Stimulated activated CD4-positive, alpha-beta T cell treated with anti-CD3 and anti-CD28 coated beads, Interleukin-15, amount 100 ng/mL, for 24 hours (primary cell): ENCODE data around the gene ZNF487.
"Not testable (repeated sequence)": the region's sequence is repeated elsewhere in the genome, so short reads cannot be mapped to it uniquely, and the experiment has no call there.

Experiments
- DNase-seq: peaks from one replicate; pipeline ENCODE4 v3.0.0-alpha.2; 2020

ZNF487 gene

DNA sequence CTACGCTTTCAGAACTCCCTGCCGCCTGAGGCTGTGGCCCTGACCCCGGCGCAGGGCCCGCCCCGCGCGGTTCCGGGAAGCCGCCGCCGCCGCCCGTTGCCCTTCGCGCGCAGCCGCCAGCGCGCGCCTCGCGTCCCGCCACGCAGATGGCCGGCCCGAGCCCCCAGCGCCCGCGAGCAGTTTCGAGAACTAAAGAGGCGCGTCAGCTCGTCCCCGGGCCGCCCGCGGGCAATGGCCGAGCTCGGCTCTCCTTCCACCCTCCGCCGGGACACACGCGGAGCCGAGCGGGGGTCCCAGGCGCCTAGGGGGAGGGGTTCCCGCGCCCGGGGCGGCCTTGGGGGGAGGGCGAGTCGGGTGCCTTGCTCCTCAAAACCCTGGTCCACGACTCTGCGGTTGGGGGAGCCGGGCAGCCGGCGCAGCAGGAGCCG lies 29.7 kb upstream of the ZNF487 start:
- DNase-seq: peak; percentile 65

DNA sequence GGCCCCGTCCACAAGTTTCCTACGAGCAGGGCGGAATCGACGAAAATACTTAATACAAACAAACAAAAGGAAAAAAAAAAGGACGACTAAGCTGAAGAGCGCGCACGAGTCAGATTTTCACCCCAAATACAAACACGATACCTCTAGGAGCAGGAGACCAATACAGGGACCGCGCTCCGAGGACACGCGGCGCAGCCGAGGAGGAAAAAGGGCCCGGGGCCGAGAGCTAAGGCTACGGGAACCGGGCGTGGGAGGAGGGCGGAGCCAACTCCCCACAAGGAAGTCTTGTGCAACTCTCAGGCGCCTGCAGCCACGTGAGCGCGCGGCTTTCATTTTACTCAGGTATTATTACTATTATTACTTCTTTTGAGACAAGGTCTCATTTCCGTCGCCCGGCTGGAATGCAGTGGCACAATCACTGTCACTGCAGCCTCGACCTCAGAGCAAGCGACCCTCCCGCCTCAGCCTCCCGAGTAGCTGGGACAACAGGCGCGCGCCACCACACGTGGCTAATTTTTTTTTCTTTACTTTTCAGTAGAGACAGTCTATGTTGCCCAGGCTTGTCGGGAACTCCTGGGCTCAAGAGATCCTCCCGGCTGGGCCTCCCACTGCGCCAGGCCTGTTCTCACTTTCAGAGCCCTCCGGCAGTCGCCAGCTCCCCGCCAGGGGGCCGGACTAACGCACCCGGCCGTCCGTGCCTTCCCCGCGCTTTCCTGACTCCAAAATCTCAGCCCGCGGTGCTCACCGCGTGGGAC lies 29.2 kb upstream of the ZNF487 start:
- peak; percentile 96 for DNase-seq

DNA sequence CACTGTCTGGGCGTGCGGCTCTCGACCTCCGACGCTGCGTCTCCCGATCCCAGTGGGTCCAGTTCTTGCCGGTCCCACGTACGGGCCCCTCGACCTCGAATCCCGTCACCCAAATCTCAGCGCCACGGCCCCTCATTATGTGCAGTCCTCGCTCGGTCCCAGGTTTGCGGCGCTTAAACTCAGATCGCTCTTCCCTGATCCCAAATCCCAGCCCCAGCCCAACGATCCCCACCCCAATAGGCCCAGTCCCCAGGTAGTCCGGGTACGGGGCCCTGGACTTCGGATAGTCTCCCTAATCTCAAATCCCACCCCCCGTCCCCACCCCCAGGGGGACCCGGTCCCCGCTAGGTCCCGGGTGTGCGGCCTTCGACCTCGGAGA lies 28.6 kb upstream of the ZNF487 start:
- no peak for DNase-seq

DNA sequence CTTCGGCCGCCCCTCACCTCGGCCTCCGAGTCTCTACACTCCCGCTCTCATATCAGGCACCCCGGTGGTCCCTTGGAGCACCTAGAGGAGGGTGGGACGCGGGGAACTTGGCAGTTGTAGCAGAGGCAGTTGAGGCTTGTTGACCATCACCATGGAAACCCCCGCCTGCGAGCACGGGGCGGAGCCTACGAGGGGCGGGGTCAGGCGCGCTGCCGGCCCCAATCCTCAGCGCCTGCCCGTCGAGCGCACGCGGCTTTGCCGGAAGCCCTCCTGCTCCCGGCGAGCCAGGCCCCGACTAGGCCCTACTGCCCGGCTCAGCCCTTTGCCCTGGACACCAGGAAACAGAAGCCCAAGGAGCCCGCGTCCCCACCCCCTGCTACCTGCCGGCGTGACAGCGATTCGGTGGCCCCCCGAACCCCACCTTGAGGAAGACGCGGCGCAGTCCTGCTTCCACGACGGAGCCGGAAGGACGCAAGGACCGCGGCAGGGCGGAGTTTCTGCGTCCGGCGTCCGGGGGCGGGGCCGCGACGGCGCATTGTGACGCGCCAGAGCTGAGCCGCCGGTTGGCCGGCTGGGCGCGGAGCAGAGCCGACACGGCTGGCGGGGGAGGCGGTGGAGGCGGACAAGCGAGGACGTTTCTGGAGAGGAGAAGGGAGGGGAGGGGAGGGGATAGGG lies 28.1 kb upstream of the ZNF487 start, which contains the start of gene HNRNPF:
HNRNPF (minus strand) TSS at position 477 of the 675 bp plus-strand sequence. CDS start 21,302 bp downstream, outside the sequence.
- DNase-seq: peak; percentile 96

DNA sequence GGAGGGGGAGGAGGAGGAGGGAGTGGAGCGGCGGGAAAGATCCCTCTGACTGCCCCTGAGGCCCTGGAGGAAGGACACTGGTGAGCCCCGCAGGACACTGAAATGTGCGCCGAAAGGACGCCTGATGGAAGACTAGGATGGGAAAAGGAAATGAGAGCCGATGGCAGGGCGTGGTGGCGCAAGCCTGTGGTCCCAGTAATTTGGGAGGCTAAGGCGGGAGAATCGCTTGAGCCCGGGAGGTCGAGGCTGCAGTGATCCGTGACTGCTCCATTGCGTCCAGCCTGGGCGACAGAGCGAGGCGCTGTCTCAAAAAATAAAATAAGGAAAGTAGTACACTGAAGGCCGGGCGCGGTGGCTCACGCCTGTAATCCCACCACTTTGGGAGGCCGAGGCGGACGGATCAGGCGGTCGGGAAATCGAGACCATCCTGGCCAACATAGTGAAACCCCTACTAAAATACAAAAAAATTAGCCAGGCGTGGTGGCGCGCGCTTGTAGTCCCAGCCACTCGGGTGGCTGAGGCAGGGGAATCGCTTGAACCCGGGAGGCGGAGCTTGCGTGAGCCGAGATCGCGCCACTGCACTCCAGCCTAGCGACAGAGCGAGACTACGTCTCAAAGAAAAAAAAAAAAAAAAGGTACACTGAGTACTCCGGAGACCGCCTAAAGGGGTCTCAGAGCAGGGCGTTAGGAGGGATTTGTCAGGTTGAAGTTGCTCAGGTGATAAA lies 27.4 kb upstream of the ZNF487 start:
- peak; percentile 81 for DNase-seq

DNA sequence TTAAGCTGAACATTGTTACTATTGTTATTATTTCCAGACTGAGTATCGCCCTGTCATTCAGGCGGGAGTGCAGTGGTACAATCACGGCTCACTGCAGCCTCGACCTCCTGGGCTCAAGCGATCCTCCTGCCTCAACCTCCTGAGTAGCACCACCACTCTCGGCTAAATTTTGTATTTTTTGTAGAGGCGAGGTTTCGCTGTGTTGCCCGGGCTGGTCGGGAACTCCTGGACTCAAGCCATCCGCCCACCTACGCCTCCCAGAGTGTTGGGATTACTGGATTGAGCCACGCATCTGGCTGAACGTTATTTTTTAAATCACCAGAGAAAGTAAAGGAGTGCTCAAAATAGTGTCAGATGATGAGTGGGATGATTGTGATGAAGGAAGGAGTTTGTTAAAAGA lies 26.6 kb upstream of the ZNF487 start:
- no peak for DNase-seq

DNA sequence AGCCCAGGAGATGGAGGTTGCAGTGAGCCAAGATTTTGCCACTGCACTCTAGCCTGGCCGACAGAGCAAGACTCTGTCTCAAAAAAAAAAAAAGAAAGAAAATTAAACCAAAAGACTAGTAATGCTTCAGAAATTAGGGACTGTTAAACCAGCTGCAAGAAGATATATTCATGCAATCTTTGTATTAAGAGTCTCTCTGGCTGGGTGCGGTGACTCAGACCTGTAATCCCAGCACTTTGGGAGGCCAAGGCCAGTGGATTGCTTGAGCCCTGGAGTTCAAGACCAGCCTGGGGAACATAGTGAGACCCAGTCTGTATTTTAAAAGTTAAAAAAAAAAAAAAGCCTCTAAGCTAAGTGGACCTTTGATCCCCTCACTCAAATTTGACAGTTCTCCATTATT lies 25.4 kb upstream of the ZNF487 start:
- DNase-seq: no peak

DNA sequence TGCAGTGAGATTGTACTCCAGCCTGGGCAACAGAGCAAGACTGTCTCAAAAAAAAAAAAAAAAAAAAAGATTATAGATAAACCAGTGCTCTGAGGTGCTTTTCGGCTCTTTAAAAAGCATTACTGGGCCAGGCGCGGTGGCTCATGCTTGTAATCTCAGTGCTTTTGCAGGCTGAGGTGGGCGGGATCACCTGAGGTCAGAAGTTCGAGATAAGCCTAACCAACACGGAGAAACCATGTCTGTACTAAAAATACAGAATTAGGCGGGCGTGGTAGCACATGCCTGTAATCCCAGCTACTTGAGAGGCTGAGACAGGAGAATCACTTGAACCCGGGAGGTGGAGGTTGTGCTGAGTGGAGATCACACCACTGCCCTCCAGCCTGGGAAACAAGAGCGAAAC lies 21.4 kb upstream of the ZNF487 start:
- DNase-seq: no peak

DNA sequence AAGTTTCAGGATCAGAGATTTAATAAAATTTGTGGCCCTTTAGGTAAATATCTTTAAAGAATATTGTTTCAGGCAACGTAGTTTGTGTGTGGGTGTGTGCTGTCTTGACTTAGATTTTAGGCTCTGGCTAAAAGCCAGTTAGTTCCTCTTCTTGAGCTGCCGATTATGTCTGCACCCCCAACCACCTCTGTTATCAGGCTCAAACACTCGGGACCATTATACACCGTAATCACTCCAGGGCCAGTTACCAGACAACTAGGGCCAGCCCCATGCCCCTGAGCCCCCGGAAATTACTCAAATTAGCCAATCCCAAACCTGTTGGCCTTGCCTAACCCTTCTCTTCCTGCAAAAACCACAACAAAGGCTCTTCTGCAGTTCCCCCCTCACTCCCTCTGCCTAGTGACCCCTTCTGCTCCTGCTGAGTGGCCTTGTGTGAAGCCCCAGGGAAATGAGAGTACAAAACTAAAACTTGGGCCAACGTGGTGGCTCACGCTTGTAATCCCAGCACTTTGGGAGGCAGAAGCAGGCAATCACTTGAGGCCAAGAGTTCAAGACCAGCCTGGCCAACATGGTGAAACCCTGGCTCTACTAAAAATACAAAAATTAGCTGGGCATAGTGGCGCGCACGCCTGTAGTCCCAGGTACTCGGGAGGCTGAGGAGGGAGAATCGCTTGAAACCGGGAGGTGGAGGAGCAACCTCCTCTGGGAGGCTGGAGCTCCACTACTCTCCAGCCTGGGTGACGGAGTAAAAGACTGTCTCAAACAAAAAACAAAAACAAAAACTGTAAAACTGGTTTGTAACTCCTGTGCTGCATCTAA lies 18.8 kb upstream of the ZNF487 start:
- DNase-seq: peak; percentile 63

DNA sequence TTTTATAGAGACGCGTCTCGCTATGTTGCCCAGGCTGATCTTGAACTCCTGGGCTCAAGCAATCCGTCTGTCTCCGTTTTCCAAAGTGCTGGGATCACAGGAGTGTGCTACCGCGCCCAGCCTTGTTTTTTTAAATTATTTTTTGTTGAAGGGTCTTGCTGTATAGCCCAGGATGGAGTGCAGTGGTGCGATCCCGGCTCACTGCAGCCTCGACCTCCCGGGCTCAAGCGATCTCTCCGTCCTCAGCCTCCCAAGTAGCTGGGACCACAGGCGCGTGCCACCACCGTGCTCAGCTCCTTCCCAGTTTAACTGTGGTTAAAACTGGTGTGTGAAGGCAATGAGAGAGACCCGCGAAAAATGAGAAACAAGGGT lies 16.9 kb upstream of the ZNF487 start:
- no peak for DNase-seq

DNA sequence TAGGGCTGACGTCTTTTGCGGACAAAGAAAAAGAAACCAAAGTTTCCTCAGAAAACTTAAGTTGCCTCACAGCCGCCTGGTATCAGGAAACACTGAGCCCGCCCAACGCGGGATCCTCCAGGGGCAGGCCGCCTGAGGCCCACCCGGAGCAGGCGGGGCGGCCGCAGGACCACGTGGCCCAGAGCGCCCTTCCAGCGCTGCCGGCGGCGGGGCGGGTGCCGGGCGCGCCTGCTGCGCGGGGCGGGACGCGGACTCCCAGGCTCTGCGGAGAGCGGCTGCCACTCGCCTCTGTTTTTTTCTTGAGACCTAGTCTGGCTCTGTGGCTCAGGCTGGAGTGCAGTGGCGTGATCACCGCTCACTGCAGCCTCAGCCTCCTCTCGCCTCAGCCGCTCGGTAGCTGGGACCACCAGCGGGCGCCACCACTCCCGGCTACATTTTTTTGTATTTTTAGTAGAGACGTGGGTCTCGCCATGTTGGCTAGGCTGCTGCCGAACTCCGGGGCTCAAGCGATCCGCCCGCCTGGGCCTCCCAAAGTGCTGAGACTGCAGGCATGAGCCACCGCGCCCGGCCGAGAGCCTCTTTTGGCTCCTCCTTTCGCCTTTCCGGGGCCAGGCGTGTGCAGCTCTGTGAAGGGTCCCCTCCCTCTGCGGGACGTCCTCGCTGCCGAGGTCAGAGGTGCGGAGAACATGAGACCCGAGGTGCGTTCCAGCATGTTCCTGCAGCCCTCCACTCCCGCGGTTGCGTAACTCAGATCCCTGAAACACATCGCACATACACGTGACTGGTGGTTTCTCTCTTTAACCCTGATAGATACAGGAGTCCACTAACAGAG lies 16.3 kb upstream of the ZNF487 start:
- peak; percentile 92 for DNase-seq

DNA sequence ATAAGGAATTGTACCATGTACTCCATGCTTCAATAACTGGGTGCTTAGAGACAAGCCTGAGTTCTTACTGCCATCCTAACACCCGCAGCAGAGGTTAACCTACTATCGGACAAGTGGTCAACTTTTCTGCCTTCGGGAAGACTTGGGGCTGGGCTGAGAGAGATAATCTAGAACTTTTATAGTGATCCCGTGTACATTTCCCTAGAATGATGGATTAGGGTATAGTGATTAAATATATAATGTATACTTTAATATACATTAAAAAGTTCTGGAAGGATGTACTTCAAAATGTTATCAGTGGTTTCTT lies 15.8 kb upstream of the ZNF487 start:
- no peak for DNase-seq

DNA sequence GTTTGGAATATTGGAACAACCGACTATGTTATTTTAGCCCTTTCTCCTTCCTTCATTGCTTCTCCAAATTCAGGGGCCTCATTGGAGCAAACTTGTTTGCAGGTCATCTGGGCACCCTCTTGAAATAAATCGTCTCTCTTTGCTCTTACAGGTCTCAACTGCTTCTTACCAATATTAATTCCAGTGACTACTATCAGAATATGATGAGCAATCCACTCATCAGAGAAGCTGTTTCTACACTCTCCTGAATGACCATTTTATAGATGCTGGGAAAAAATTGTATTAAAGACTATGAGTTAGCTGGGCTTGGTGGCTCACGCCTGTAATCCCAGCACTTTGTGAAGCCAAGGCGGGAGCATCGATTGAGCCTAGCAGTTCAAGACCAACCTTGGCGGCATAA lies 15.4 kb upstream of the ZNF487 start:
- DNase-seq: no peak

DNA sequence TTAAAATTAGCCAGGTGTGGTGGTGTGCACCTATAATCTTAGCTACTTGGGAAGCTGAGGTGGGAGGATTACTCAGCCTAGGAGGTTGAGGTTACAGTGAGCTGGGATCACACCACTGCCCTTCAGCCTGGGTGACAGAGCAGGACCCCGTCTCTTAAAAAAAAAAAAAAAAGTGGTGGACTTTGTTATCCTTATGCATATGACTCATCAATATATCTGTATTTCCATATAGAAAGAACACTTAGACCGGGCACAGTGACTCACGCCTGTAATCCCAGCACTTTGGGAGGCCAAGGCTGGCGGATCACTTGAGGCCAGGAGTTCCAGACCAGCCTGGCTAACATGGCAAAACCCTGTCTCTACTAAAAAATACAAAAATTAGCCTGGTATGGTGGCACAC lies 15.0 kb upstream of the ZNF487 start:
- not testable (repeated sequence) for DNase-seq

DNA sequence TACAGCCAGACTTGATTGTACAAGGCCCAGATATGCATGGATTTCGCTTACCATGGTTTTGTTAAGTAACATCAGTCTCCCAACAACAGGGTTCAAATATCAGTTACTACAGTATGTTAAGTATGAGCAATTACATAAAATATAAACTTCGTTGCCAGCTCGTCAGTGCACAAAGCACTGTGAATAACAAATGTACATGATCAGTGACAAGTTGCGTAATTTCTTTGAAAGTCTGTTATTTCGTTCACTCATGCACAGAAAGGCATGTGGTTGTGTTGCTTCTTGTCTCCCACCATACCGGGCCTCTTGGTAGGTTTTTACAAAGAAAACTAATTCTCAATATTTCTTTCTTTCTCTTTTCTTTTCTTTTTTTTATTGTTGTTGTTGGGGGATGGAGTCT lies 12.5 kb upstream of the ZNF487 start:
- no peak for DNase-seq

DNA sequence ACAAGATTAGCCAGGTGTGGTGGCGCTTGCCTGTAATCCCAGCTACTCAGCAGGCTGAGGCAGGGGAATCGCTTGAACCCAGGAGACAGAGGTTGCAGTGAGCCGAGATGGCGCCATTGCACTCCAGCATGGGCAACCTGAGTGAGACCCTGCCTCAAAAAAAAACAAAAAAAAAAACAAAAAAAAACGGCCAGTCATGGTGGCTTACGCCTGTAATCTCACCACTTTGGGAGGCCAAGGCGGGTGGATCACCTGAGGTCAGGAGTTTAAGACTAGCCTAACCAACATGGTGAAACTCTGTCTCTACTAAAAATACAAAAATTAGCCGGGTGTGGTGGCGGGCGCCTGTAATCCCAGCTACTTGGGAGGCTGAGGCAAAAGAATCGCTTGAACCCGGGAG lies 10.4 kb upstream of the ZNF487 start:
- not testable (repeated sequence) for DNase-seq

DNA sequence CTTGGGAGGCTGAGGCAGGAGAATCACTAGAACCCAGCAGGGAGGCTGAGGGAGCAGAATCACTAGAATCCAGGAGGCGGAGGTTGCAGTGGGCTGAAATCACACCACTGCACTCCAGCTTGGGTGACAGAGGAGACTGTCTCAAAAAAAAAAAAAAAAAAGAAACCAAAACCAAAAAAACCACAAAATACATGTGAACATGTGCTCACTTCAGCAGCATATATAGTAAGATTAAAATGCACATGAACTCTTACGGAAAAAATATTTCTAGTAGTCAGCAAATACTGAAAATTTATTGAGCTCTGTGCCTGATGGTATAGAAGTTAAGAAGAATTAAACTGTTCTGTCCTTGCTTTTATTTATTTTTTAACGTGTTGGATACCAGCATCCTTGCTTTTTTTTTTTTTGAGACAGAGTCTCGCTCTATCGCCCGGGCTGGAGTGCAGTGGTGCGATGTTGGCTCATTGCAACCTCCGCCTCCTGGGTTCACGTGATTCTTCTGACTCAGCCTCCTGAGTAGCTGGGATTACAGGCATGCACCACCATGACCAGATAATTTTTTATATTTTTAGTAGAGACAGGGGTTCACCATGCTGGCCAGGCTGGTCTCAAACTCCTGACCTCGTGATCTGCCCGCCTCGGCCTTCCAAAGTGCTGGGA lies 9.6 kb upstream of the ZNF487 start:
- DNase-seq: peak; percentile 71

DNA sequence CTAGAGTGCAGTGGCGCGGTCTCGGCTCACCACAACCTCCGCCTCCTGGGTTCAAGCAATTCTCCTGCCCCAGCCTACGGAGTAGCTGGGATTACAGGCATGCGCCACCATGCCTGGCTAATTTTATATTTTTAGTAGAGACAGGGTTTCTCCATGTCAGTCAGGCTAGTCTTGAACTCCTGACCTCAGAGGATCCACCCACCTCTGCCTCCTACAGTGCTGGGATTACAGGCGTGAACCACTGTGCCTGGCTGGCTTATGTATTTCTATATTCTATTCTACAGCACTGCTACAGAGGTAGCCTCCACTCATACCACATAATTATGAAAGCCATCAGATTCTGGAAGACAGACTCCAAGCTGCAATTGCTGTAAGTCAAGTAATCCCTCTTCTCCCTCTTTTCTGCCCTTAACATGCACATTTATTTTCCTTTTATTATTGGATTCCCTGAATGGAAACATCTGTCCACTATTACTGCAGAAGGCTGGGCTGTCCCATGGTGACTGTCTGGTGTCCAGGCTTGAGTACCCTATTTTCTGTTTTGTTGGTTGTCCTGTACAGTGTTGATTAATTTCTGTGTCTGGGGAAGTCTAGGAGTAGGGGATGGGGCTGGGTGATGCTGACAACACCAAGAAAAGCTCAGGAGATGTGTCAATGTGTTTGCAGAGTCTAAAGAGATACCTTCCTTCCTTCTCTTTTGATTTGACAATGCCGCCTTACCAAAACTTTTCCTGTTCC lies 5.8 kb upstream of the ZNF487 start:
- DNase-seq: no peak

DNA sequence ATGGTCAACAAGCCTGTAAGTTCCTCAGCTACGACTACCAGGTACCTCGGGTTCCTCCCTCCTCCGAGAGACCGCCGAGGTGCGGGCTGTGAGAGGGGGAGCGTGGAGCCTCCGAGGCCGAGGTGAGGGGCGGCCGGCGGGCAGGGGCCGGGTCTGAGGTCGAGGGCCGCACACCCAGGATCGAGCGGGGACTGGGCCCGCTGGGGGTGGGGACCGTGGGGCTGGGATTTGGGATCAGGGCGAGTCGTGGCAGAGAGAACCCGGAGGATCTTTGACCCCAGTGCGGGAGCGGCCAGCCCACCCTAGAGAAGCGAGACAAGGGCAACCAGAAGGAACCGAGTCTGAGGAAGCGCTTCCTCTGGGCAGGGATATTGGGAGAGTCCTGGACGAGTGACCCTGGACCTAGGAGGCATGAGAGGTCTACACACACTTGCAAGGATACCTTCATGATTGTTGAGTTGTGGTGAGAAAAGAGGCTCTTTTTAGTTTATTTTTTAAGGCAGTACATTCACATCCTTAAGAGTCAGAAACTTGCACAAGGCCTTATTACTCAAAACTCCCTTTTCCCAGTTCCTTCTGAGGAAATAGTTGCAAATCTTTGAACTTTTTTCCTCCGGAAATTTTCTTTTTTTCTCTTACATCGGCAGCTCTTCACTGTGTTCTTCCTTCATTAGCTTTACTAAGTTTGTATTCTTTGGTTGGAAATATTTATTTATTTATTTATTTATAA lies 395 bp downstream of the ZNF487 start:
- DNase-seq: no peak

DNA sequence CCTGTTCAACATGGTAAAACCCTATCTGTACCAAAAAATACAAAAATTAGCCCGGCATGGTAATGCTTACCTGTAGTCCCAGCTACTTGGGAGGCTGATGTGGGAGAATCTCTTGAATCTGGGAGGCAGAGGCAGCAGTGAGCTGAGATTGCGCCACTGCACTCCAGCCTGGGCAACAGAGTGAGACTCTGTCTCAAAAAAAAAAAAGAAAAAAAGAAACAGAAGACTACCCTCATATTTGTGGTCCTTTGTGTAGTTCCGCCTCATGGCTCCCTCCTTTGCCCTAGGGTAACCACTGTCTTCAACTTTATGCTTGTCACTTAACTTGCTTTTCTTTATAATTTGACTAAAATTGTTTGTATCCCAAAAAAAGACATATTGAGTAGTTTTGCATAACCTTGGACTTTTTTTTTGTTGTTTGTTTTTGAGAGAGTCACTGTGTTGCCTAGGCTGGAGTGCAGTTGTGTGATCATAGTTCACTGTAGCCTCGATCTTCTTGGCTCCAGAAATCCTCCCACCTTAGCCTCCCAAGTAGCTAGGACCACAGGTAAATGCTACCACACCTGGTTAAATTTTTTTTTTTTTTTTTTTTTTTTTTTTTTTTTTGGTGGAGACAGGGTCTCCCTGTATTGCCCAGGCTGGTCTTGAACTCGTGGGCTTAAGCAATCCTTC lies 3.7 kb downstream of the ZNF487 start:
- DNase-seq: no peak
